H9 (cell line): Measurements from ENCODE around the gene TP53INP2. TPM values are rescaled to one million over a fixed set of nuclear protein-coding genes. Genes with fewer than 3 reads are reported as not detected.

Source experiments
- DNase-seq: peaks from one replicate; pipeline ENCODE4 v3.0.0-alpha.2; 2017
- H2AFZ ChIP-seq: one replicate; pipeline ENCODE4 v1.6.1; 2013; ENCODE audit warnings: mild to moderate bottlenecking, low read length, control low read depth, moderate library complexity
- H2AK5ac ChIP-seq: 2 replicates; pipeline ENCODE4 v1.6.1; 2013; ENCODE audit warnings: low read length, control low read depth, mixed read lengths; ENCODE audit not compliant: insufficient read length
- H2BK120ac ChIP-seq: one replicate; pipeline ENCODE4 v1.6.1; 2013; ENCODE audit warnings: low read depth, mild to moderate bottlenecking, low read length, control low read depth, inconsistent platforms; ENCODE audit not compliant: poor library complexity, severe bottlenecking
- H2BK12ac ChIP-seq: 2 replicates; pipeline ENCODE4 v1.6.1; 2013; ENCODE audit warnings: low read length, control low read depth, mixed read lengths, low read depth; ENCODE audit not compliant: insufficient read length
- H2BK15ac ChIP-seq: 2 replicates; pipeline ENCODE4 v1.6.1; 2013; ENCODE audit warnings: low read depth, low read length, control low read depth
- H2BK20ac ChIP-seq: one replicate; pipeline ENCODE4 v1.6.1; 2013; ENCODE audit warnings: low read depth, mild to moderate bottlenecking, low read length, control low read depth, inconsistent platforms; ENCODE audit not compliant: poor library complexity, severe bottlenecking
- H2BK5ac ChIP-seq: 2 replicates; pipeline ENCODE4 v1.6.1; 2013; ENCODE audit warnings: low read length, control low read depth, mixed read lengths; ENCODE audit not compliant: insufficient read length
- H3K14ac ChIP-seq: 2 replicates; pipeline ENCODE4 v1.6.1; 2013; ENCODE audit warnings: low read length, control low read depth; ENCODE audit not compliant: insufficient read depth
- H3K18ac ChIP-seq: 2 replicates; pipeline ENCODE4 v1.6.1; 2013; ENCODE audit warnings: low read depth, mild to moderate bottlenecking, mixed read lengths, low read length, control low read depth; ENCODE audit not compliant: insufficient read length
- H3K23ac ChIP-seq: 2 replicates; pipeline ENCODE4 v1.6.1; 2013; ENCODE audit warnings: low read length, control low read depth, mixed read lengths, low read depth; ENCODE audit not compliant: insufficient read length
- H3K23me2 ChIP-seq: 2 replicates; pipeline ENCODE4 v1.6.1; 2013; ENCODE audit warnings: low read depth, mild to moderate bottlenecking, mixed read lengths, low read length, control low read depth; ENCODE audit not compliant: insufficient read length, poor library complexity, severe bottlenecking
- H3K27ac ChIP-seq: 2 replicates; pipeline ENCODE4 v1.5.1; 2013; ENCODE audit warnings: low read length, control low read depth, mixed read lengths, low read depth; ENCODE audit not compliant: insufficient read length
- H3K27me3 ChIP-seq: 2 replicates; pipeline ENCODE4 v1.6.1; 2013; ENCODE audit warnings: low read length, control low read depth, inconsistent platforms; ENCODE audit not compliant: insufficient read depth
- H3K4ac ChIP-seq: 2 replicates; pipeline ENCODE4 v1.6.1; 2013; ENCODE audit warnings: low read depth, mild to moderate bottlenecking, control low read depth, inconsistent platforms, low read length, moderate library complexity
- H3K4me1 ChIP-seq: 2 replicates; pipeline ENCODE4 v1.6.1; 2013; ENCODE audit warnings: low read length, control low read depth, inconsistent platforms; ENCODE audit not compliant: insufficient read depth
- H3K4me2 ChIP-seq: 2 replicates; pipeline ENCODE4 v1.6.1; 2013; ENCODE audit warnings: low read length, control low read depth, mixed read lengths; ENCODE audit not compliant: insufficient read length, insufficient read depth
- H3K56ac ChIP-seq: 2 replicates; pipeline ENCODE4 v1.6.1; 2013; ENCODE audit warnings: low read depth, mild to moderate bottlenecking, mixed read lengths, low read length, control low read depth; ENCODE audit not compliant: insufficient read length
- H3K79me1 ChIP-seq: 2 replicates; pipeline ENCODE4 v1.6.1; 2013; ENCODE audit warnings: low read depth, mild to moderate bottlenecking, moderate library complexity, low read length, control low read depth, inconsistent platforms; ENCODE audit not compliant: insufficient read depth, poor library complexity, severe bottlenecking
- H3K79me2 ChIP-seq: 2 replicates; pipeline ENCODE4 v1.6.1; 2013; ENCODE audit warnings: low read length, control low read depth, inconsistent platforms; ENCODE audit not compliant: insufficient read depth
- H3K9ac ChIP-seq: 2 replicates; pipeline ENCODE4 v1.6.1; 2013; ENCODE audit warnings: low read length, control low read depth, mixed read lengths; ENCODE audit not compliant: insufficient read length; ENCODE audit errors: extremely low read depth
- H3K9me3 ChIP-seq: one replicate; pipeline ENCODE4 v1.6.1; 2013; ENCODE audit warnings: low read depth, low read length, inconsistent platforms; ENCODE audit not compliant: control insufficient read depth
- H3T11ph ChIP-seq: one replicate; pipeline ENCODE4 v1.6.1; 2013; ENCODE audit warnings: mild to moderate bottlenecking, low read length, control low read depth, inconsistent platforms
- H4K20me1 ChIP-seq: one replicate; pipeline ENCODE4 v1.6.1; 2013; ENCODE audit not compliant: control insufficient read depth, insufficient read length, insufficient read depth
- H4K5ac ChIP-seq: 2 replicates; pipeline ENCODE4 v1.6.1; 2013; ENCODE audit warnings: low read depth, mild to moderate bottlenecking, mixed read lengths, low read length, control low read depth; ENCODE audit not compliant: insufficient read length
- H4K8ac ChIP-seq: replicated peaks from 2 replicates; pipeline ENCODE4 v1.6.1; 2013; ENCODE audit warnings: low read length, control low read depth, mixed read lengths, low read depth; ENCODE audit not compliant: insufficient read length
- H4K91ac ChIP-seq: 2 replicates; pipeline ENCODE4 v1.6.1; 2013; ENCODE audit warnings: low read depth, mild to moderate bottlenecking, moderate library complexity, mixed read lengths, low read length, control low read depth; ENCODE audit not compliant: insufficient read length
- H3K27ac Mint-ChIP-seq, 3 experiments: 2 replicates in 2 of 3; 3 replicates in 1 of 3; pipeline ENCODE4 v1.8.0; 2020 to 2021; ENCODE audit warnings: mixed read lengths in 3 of 3, mild to moderate bottlenecking in 1 of 3, moderate library complexity in 1 of 3
- H3K27me3 Mint-ChIP-seq: 2 replicates; pipeline ENCODE4 v1.8.0; 2021; ENCODE audit warnings: low read depth, mild to moderate bottlenecking, moderate library complexity, mixed read lengths
- H3K36me3 Mint-ChIP-seq, 3 experiments: 2 replicates in 2 of 3; 3 replicates in 1 of 3; pipeline ENCODE4 v1.8.0; 2020 to 2021; ENCODE audit warnings: low read depth in 3 of 3, mixed read lengths in 3 of 3; ENCODE audit not compliant: insufficient read depth in 1 of 3
- H3K4me1 Mint-ChIP-seq, 2 experiments: 2 replicates each; pipeline ENCODE4 v1.8.0; 2020; ENCODE audit warnings: mixed read lengths in 2 of 2
- H3K4me3 Mint-ChIP-seq, 2 experiments: 2 replicates in 1 of 2; 3 replicates in 1 of 2; pipeline ENCODE4 v1.8.0; 2020 to 2021; ENCODE audit warnings: mild to moderate bottlenecking in 2 of 2, mixed read lengths in 2 of 2, moderate library complexity in 1 of 2
- H3K9me3 Mint-ChIP-seq, 2 experiments: 2 replicates in 1 of 2; 3 replicates in 1 of 2; pipeline ENCODE4 v1.8.0; 2020; ENCODE audit warnings: mild to moderate bottlenecking in 2 of 2, mixed read lengths in 2 of 2, moderate library complexity in 1 of 2
- WGBS: extraction: QIAGEN DNeasy Blood & Tissue Kit; methylation state at CpG from one replicate; pipeline ENCODE4 v1.1.7; 2013; ENCODE audit warnings: missing lambda C conversion rate, low lambda C conversion rate, mixed read lengths; ENCODE audit not compliant: insufficient read length; ENCODE audit errors: extremely low coverage; 5-methylcytosine and 5-hydroxymethylcytosine counted together
- total RNA-seq: library from RNA; stranded (reverse); gene quantifications from 2 replicates; pipeline ENCODE4 v1.2.1, GENCODE V29; 2021
- TF ChIP-seq, protein P1 (sequence below): fragments of 200-600 bp; sonication (generic); conservative IDR thresholded peaks from 3 replicates; pipeline ENCODE4 v1.8.0; 2021; ENCODE audit warnings: antibody characterized with exemption, mild to moderate bottlenecking

The TP53INP2 gene
- total RNA-seq, 1 experiment from 2014 or later = 8.0 TPM

DNA sequence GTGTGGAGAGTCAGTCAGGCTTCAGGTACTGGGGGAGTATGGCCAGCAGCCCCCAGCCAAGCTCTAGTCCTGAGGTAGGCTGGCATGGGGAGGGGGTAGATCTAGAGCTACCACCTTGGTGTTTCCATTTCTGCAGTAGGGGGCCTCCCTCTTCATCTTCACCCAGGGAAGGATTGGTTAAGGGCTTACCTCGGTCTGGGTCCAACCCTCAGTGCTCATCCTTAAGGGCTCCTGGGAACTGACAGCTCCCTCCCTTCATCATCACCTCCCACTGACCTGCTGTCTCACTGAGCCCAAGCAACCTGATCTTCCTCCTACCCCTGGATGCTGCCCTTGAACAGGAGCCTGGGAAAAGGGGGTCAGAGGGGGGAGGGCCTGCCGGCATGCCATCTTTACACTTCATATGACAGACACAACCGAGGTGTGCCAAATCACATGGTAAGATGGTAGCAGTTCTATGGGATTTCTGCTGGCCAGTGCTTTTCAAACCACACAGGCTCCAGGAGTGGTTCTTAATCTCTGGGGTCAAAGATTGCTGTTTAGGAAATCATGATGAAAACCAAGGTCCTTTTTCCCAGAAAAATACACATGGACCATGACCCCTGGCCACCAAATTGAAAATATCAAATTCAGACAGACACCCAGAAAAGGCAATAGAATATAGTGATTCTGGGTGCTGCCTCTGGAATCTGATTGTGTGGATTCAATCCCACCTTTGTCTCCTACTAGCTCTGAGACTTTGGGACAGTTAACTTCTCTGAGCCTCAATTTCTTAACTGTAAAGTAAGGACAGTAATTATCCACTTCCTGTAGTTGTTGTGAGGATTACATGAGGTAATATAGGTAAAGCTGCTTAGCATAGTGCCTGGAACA, 3.0 kb downstream of the TP53INP2 start:
- Mint-ChIP-seq H3K9me3 (no peaks in the 10 kb centered on the region), H3K4me3 (no peak overlapping the region; a peak in 1 of 5 replicates), H3K36me3 (no peaks in the 10 kb centered on the region), H3K27ac (no peak overlapping the region), H3K4me1 (peaks cover 31 to 38% of the 10 kb centered on the region in 2 experiments), H3K27me3 (peaks cover 66% of the 10 kb centered on the region)
- H3K18ac ChIP-seq = no peak overlapping the region
- no peak overlapping the region for H2BK120ac ChIP-seq
- TF ChIP-seq, protein P1, sequence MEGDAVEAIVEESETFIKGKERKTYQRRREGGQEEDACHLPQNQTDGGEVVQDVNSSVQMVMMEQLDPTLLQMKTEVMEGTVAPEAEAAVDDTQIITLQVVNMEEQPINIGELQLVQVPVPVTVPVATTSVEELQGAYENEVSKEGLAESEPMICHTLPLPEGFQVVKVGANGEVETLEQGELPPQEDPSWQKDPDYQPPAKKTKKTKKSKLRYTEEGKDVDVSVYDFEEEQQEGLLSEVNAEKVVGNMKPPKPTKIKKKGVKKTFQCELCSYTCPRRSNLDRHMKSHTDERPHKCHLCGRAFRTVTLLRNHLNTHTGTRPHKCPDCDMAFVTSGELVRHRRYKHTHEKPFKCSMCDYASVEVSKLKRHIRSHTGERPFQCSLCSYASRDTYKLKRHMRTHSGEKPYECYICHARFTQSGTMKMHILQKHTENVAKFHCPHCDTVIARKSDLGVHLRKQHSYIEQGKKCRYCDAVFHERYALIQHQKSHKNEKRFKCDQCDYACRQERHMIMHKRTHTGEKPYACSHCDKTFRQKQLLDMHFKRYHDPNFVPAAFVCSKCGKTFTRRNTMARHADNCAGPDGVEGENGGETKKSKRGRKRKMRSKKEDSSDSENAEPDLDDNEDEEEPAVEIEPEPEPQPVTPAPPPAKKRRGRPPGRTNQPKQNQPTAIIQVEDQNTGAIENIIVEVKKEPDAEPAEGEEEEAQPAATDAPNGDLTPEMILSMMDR = no peak
- peaks cover 25% of the 10 kb centered on the region for H3K23me2 ChIP-seq
- no peaks in the 10 kb centered on the region for H3K79me1 ChIP-seq
- no peak overlapping the region for H2AFZ ChIP-seq
- H2BK5ac ChIP-seq = no peak overlapping the region
- H2BK20ac ChIP-seq = no peak overlapping the region
- H3K9me3 ChIP-seq = no peaks in the 10 kb centered on the region
- no peak overlapping the region for H2BK12ac ChIP-seq
- H3K27ac ChIP-seq = no peak overlapping the region
- H3K9ac ChIP-seq = no peak overlapping the region
- no peak overlapping the region for H3K4me2 ChIP-seq
- H3T11ph ChIP-seq = no peak overlapping the region
- no peaks in the 10 kb centered on the region for H3K4me1 ChIP-seq
- H3K4ac ChIP-seq = no peak overlapping the region
- H4K91ac ChIP-seq = no peak overlapping the region
- no peaks in the 10 kb centered on the region for H3K79me2 ChIP-seq
- no peak for DNase-seq
- no peak overlapping the region for H3K23ac ChIP-seq
- H2AK5ac ChIP-seq = no peak overlapping the region
- no CpG with 5 or more reads among the region's 3 CpGs for WGBS
- H3K56ac ChIP-seq = no peak overlapping the region
- no peak overlapping the region for H4K8ac ChIP-seq
- peaks cover 15% of the 10 kb centered on the region; the same call in 1 of the 2 replicates for H3K27me3 ChIP-seq
- no peak overlapping the region for H2BK15ac ChIP-seq
- no peaks in the 10 kb centered on the region for H4K20me1 ChIP-seq
- no peak overlapping the region for H4K5ac ChIP-seq
- H3K14ac ChIP-seq = no peak overlapping the region
